NCI-H128 (cell line): Measurements from ENCODE around the gene CORO6.

ENCODE experiments used
- DNase-seq: peaks from one replicate; lab custom pipeline; 2025; ENCODE audit not compliant: unreplicated experiment; lab: John Stamatoyannopoulos, UW

Gene CORO6

DNA sequence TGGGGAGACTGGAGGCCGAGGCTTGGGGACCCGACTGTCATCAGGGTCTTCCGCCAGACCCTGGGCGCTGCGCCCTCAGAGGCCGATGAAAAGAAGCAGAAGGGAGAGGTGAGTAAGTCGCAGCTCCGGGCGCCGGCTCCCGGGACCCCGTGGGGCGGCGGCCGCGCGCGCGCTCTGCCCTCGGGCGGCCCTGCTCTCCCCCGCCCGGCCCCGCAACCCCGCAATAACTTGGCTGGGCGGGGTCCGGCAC, 55.5 kb downstream of the CORO6 start:
- no peak for DNase-seq

DNA sequence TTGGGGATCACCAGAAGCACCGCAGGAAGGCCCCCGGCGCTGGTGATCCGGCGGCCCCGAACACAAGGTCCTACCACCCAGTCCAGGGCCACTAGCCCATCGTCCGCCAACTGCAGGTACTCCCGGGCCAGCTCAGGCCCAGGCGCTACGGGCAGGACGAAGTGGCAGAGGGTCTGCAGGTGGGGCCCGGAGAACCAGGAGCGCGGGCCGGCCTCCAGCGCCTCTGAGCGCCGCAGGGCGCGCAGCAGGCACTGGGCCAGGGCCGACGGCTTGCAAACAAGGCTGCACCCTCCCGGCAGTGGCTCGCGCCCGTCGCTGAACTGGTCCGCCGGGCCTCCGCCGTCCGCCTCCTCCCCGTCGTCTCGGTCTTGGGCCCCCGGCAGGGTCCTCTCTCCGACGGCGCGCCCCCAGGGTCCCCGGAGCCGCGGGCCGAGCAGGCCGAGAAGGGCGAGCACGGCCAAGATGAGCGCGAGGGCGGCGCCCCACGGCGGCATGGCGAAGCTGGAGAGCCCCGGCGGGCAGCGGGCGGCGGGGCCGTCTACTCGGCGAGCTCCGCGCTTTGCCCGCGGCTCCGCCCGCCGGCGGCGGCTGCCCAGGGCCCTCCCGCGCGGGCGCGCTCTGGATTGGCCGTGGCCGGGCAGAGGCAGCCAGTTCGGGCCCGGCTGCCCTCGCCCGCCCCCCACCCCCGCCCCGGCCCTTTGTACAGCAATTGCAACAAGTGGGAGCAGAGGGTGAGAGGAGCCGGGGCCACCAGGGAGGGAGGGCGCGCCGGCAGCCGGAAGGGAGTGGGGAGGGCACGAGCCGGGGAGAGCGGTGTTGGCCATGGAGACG, 56.0 kb downstream of the CORO6 start, which contains the start of gene ABHD15:
TSS of gene ABHD15 (minus strand) at position 565 of the 831 bp plus-strand sequence. CDS start at position 494, 71 bp downstream.
- no peak for DNase-seq

DNA sequence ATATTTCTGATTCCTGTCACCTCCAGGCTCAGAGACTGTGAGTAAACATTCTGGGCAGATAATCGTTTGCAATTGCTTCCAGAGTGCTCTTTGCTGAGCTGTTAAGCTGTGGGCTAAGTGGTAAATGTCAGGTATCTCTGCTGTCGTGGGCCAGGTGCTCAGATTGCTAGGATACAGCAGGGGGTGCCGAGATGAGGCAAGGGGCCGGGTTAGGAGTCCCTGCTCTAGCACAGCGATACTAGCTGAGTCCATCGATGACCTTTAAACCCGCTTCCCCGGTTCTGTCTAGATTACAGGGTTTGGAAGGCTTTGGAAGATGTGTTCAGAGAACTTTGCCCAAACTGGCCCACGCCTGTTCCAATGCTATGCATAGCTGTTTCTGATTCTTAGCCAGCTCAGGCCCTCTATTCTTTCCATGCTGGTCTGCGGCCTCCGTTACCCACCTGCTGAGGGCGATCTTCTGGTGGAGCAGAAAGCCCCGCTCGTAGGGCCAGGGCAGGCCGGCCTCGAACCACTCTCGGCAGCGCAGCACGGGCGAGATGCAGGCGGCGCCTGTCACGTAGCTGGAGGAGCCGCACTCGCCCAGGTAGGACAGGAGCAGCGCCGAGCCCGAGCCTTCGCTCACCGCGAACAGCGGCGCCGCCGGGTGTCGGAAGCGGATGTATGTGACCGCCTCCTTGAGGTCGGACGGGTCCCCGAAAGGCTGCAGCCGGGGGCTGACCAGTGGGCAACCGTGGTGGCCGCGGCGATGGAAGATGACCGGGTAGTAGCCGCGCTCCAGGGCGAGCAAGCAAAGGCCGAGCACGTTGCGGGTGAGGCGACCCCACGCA, 56.9 kb downstream of the CORO6 start:
- DNase-seq: peak; percentile 33
